Mesendoderm (in vitro differentiated cells): ENCODE data around the gene C1S.

Experiments
- DNase-seq: peaks from one replicate; pipeline ENCODE4 v3.0.0; 2013
- H2AK5ac ChIP-seq: 2 replicates; pipeline ENCODE4 v1.6.1; 2013; ENCODE audit warnings: low read length, inconsistent platforms
- H2BK120ac ChIP-seq: 2 replicates; pipeline ENCODE4 v1.6.1; 2013; ENCODE audit warnings: low read depth, mild to moderate bottlenecking, low read length, moderate library complexity, mixed read lengths
- H2BK15ac ChIP-seq: replicated peaks from 2 replicates; pipeline ENCODE4 v1.6.1; 2013; ENCODE audit warnings: low read depth, mild to moderate bottlenecking, moderate library complexity
- H2BK5ac ChIP-seq: 2 replicates; pipeline ENCODE4 v1.6.1; 2013; ENCODE audit warnings: low read length, inconsistent platforms
- H3K18ac ChIP-seq: 2 replicates; pipeline ENCODE4 v1.6.1; 2013; ENCODE audit warnings: mild to moderate bottlenecking, low read length, mixed read lengths
- H3K23ac ChIP-seq: one replicate; pipeline ENCODE4 v1.6.1; 2013; ENCODE audit warnings: low read length
- H3K27ac ChIP-seq: 2 replicates; pipeline ENCODE4 v1.5.1; 2013; ENCODE audit warnings: low read depth, mild to moderate bottlenecking, inconsistent platforms, low read length, moderate library complexity
- H3K27me3 ChIP-seq: 2 replicates; pipeline ENCODE4 v1.6.1; 2013; ENCODE audit warnings: low read length, control low read depth, mild to moderate bottlenecking, inconsistent platforms; ENCODE audit not compliant: insufficient read depth, poor library complexity
- H3K36me3 ChIP-seq: 2 replicates; pipeline ENCODE4 v1.6.1; 2013; ENCODE audit warnings: low read length, inconsistent platforms; ENCODE audit not compliant: control insufficient read depth, insufficient read depth
- H3K4ac ChIP-seq: one replicate; pipeline ENCODE4 v1.6.1; 2013; ENCODE audit warnings: low read depth, mild to moderate bottlenecking, low read length, moderate library complexity
- H3K4me1 ChIP-seq: 2 replicates; pipeline ENCODE4 v1.6.1; 2013; ENCODE audit warnings: low read depth, low read length, inconsistent platforms; ENCODE audit not compliant: control insufficient read depth
- H3K4me2 ChIP-seq: 2 replicates; pipeline ENCODE4 v1.6.1; 2013; ENCODE audit warnings: low read length
- H3K4me3 ChIP-seq: 2 replicates; pipeline ENCODE4 v1.5.1; 2013; ENCODE audit warnings: mild to moderate bottlenecking, low read length
- H3K56ac ChIP-seq: one replicate; pipeline ENCODE4 v1.6.1; 2013; ENCODE audit warnings: low read length
- H3K79me1 ChIP-seq: 2 replicates; pipeline ENCODE4 v1.6.1; 2013; ENCODE audit warnings: low read length, inconsistent platforms
- H3K79me2 ChIP-seq: 2 replicates; pipeline ENCODE4 v1.6.1; 2013; ENCODE audit warnings: mild to moderate bottlenecking, low read length; ENCODE audit not compliant: control insufficient read depth, insufficient read depth
- H3K9ac ChIP-seq: 2 replicates; pipeline ENCODE4 v1.6.1; 2013; ENCODE audit warnings: low read length, inconsistent platforms
- H4K5ac ChIP-seq: one replicate; pipeline ENCODE4 v1.6.1; 2013; ENCODE audit warnings: low read length
- H4K8ac ChIP-seq: one replicate; pipeline ENCODE4 v1.6.1; 2013; ENCODE audit warnings: low read depth, mild to moderate bottlenecking, control low read depth, low read length, moderate library complexity
- WGBS: extraction: QIAGEN DNeasy Blood & Tissue Kit; methylation state at CpG from one replicate; pipeline ENCODE4 v1.1.7; 2013; ENCODE audit warnings: low lambda C conversion rate, missing lambda C conversion rate; ENCODE audit not compliant: insufficient coverage; ENCODE audit errors: extremely low coverage; 5-methylcytosine and 5-hydroxymethylcytosine counted together

The C1S gene

GRCh38 chr12:7016958-7017571, 43.5 kb upstream of the C1S start:
- Histone ChIP-seq H3K79me1 (peaks cover 10% of the 10 kb centered on the region), H3K79me2 (peaks cover 8% of the 10 kb centered on the region), H2BK15ac (no peak overlapping the region), H3K4me3 (no peak overlapping the region), H3K4me1 (peaks cover 7% of the 10 kb centered on the region), H3K27ac (no peak overlapping the region), H3K36me3 (no peaks in the 10 kb centered on the region), H3K27me3 (no peaks in the 10 kb centered on the region), H3K56ac (no peak overlapping the region), H3K23ac (no peak overlapping the region), H3K4me2 (peak overlapping the region; percentile 65), H3K9ac (peak overlapping the region; percentile 29), H2BK120ac (no peak overlapping the region), H2BK5ac (no peak overlapping the region), H4K8ac (no peak overlapping the region), H3K18ac (no peak overlapping the region), H3K4ac (no peak overlapping the region), H2AK5ac (no peak overlapping the region), H4K5ac (no peak overlapping the region)
- no CpG with 5 or more reads among the region's 6 CpGs for WGBS
- peak; percentile 41 for DNase-seq

GRCh38 chr12:7017870-7018349, 42.6 kb upstream of the C1S start:
- no CpG with 5 or more reads among the region's 25 CpGs for WGBS
- Histone ChIP-seq H2BK15ac (no peak overlapping the region), H3K4me2 (peak overlapping the region; percentile 65), H4K8ac (no peak overlapping the region), H3K9ac (peak overlapping the region; percentile 83), H3K27ac (peak overlapping the region; percentile 90), H3K79me2 (peaks cover 8% of the 10 kb centered on the region), H2BK120ac (no peak overlapping the region), H3K18ac (no peak overlapping the region), H3K79me1 (peaks cover 10% of the 10 kb centered on the region), H3K23ac (peak overlapping the region; percentile 55), H3K36me3 (no peaks in the 10 kb centered on the region), H3K27me3 (no peaks in the 10 kb centered on the region), H2BK5ac (no peak overlapping the region), H3K4me1 (peaks cover 7% of the 10 kb centered on the region), H3K4ac (peak overlapping the region; percentile 8), H3K56ac (peak overlapping the region; percentile 92), H3K4me3 (peak overlapping the region; percentile 86), H4K5ac (no peak overlapping the region), H2AK5ac (no peak overlapping the region)
- DNase-seq = no peak

GRCh38 chr12:7018350-7019042, 42.0 kb upstream of the C1S start, which contains the start of gene LPCAT3:
TSS of gene LPCAT3 (minus strand) at chr12:7018476. CDS start at chr12:7018424, 52 bp downstream.
- no CpG with 5 or more reads among the region's 77 CpGs for WGBS

GRCh38 chr12:7019043-7019569, 41.4 kb upstream of the C1S start:
- H2BK15ac ChIP-seq = no peak overlapping the region
- no peaks in the 10 kb centered on the region for H3K36me3 ChIP-seq
- peak overlapping the region; percentile 44 for H3K56ac ChIP-seq
- H3K18ac ChIP-seq = no peak overlapping the region
- H3K79me1 ChIP-seq = peaks cover 8% of the 10 kb centered on the region
- no peak overlapping the region for H3K4me2 ChIP-seq
- DNase-seq = peak; percentile 16
- no peak overlapping the region for H2BK120ac ChIP-seq
- no peak overlapping the region for H4K8ac ChIP-seq
- no CpG with 5 or more reads among the region's 6 CpGs for WGBS
- H3K23ac ChIP-seq = no peak overlapping the region
- H2BK5ac ChIP-seq = no peak overlapping the region
- H4K5ac ChIP-seq = no peak overlapping the region
- peak overlapping the region; percentile 42 for H3K9ac ChIP-seq
- H3K27me3 ChIP-seq = no peaks in the 10 kb centered on the region
- peaks cover 8% of the 10 kb centered on the region for H3K79me2 ChIP-seq
- H3K4me3 ChIP-seq = no peak overlapping the region
- no peak overlapping the region for H3K27ac ChIP-seq
- H3K4me1 ChIP-seq = peaks cover 7% of the 10 kb centered on the region
- H3K4ac ChIP-seq = no peak overlapping the region
- H2AK5ac ChIP-seq = no peak overlapping the region

More at GRCh38 chr12:7018350-7019042, 42.0 kb upstream of the C1S start, which contains the start of gene LPCAT3:
- peak within 1 kb of the TSS; percentile 90 for H3K27ac ChIP-seq
- no peak within 1 kb of the TSS for H4K5ac ChIP-seq
- H3K4me1 ChIP-seq = peaks cover 7% of the 10 kb centered on the region
- peak within 1 kb of the TSS; percentile 86 for H3K4me3 ChIP-seq
- peaks cover 8% of the 10 kb centered on the region for H3K79me2 ChIP-seq
- H3K4ac ChIP-seq = peak within 1 kb of the TSS; percentile 8
- no peak within 1 kb of the TSS for H2BK5ac ChIP-seq
- H3K56ac ChIP-seq = peak within 1 kb of the TSS; percentile 92
- peak; percentile 98 for DNase-seq
- no peak within 1 kb of the TSS for H2BK15ac ChIP-seq
- no peaks in the 10 kb centered on the region for H3K27me3 ChIP-seq
- H2BK120ac ChIP-seq = no peak within 1 kb of the TSS
- H3K9ac ChIP-seq = peak within 1 kb of the TSS; percentile 83
- peak within 1 kb of the TSS; percentile 65 for H3K4me2 ChIP-seq
- H3K23ac ChIP-seq = peak within 1 kb of the TSS; percentile 55
- peaks cover 8% of the 10 kb centered on the region for H3K79me1 ChIP-seq
- no peak within 1 kb of the TSS for H2AK5ac ChIP-seq
- H3K36me3 ChIP-seq = no peaks in the 10 kb centered on the region
- no peak within 1 kb of the TSS for H4K8ac ChIP-seq
- H3K18ac ChIP-seq = peak within 1 kb of the TSS; percentile 15

GRCh38 chr12:7021956-7022355, 38.6 kb upstream of the C1S start:
- no peak overlapping the region for H4K8ac ChIP-seq
- no peak overlapping the region for H3K27ac ChIP-seq
- no peak overlapping the region for H3K4me2 ChIP-seq
- H4K5ac ChIP-seq = no peak overlapping the region
- no peak overlapping the region for H3K18ac ChIP-seq
- peaks cover 6% of the 10 kb centered on the region for H3K79me2 ChIP-seq
- no peak overlapping the region for H3K56ac ChIP-seq
- H3K9ac ChIP-seq = no peak overlapping the region
- H2BK15ac ChIP-seq = no peak overlapping the region
- H3K4me1 ChIP-seq = peaks cover 5% of the 10 kb centered on the region
- H2AK5ac ChIP-seq = no peak overlapping the region
- H3K27me3 ChIP-seq = no peaks in the 10 kb centered on the region
- H3K4me3 ChIP-seq = no peak overlapping the region
- no peak overlapping the region for H3K4ac ChIP-seq
- no peak overlapping the region for H2BK5ac ChIP-seq
- WGBS = no CpG with 5 or more reads among the region's 5 CpGs
- no peaks in the 10 kb centered on the region for H3K36me3 ChIP-seq
- peaks cover 6% of the 10 kb centered on the region for H3K79me1 ChIP-seq
- no peak overlapping the region for H3K23ac ChIP-seq
- DNase-seq = no peak
- H2BK120ac ChIP-seq = no peak overlapping the region
